ENCODE measurements around the gene SOX18.
A peak's percentile ranks its signal among the peaks of the same experiment; 100 is the strongest.
"Not testable (repeated sequence)": the region's sequence is repeated elsewhere in the genome, so short reads cannot be mapped to it uniquely, and the experiment has no call there.

Gene SOX18

GRCh38 chr20:64049060-64049877 is at the start of gene SOX18:
SOX18 (minus strand) TSS chr20:64049639; CDS start chr20:64049516, 123 bp downstream.
- DNase-seq (ENCODE audit: low spot score), result no peak

- no peak for DNase-seq (ENCODE audit: low spot score)
These were observed 49.1 kb upstream of the SOX18 start for GRCh38 chr20:64098471-64099013.

- no peak for DNase-seq (ENCODE audit: low spot score)
These were observed 47.1 kb upstream of the SOX18 start for GRCh38 chr20:64096535-64096934.

- no peak for DNase-seq (ENCODE audit: low spot score)
These were observed 46.5 kb upstream of the SOX18 start for GRCh38 chr20:64095927-64096326.

- DNase-seq (ENCODE audit: low spot score), result no peak
These were observed 46.0 kb upstream of the SOX18 start for GRCh38 chr20:64095455-64095854.

- DNase-seq (ENCODE audit: low spot score), result no peak
These were observed 43.6 kb upstream of the SOX18 start for GRCh38 chr20:64093013-64093503.

- DNase-seq (ENCODE audit: low spot score), result no peak
These were observed 43.0 kb upstream of the SOX18 start for GRCh38 chr20:64092258-64093012.

- no peak for DNase-seq (ENCODE audit: low spot score)
These were observed 42.3 kb upstream of the SOX18 start for GRCh38 chr20:64091770-64092169.

- no peak for DNase-seq (ENCODE audit: low spot score)
These were observed 41.9 kb upstream of the SOX18 start for GRCh38 chr20:64091340-64091739.

- DNase-seq (ENCODE audit: low spot score), result no peak
These were observed 40.7 kb upstream of the SOX18 start for GRCh38 chr20:64090165-64090564.

- DNase-seq (ENCODE audit: low spot score), result not testable (repeated sequence)
These were observed 39.1 kb upstream of the SOX18 start for GRCh38 chr20:64088586-64088985.

- not testable (repeated sequence) for DNase-seq (ENCODE audit: low spot score)
These were observed 37.9 kb upstream of the SOX18 start for GRCh38 chr20:64087226-64087825.

GRCh38 chr20:64086801-64087200 is 37.4 kb upstream of the SOX18 start:
- no peak for DNase-seq (ENCODE audit: low spot score)

- no peak for DNase-seq (ENCODE audit: low spot score)
These were observed 35.3 kb upstream of the SOX18 start for GRCh38 chr20:64084685-64085152.

GRCh38 chr20:64083804-64084684 is 34.6 kb upstream of the SOX18 start, which contains the start of gene LKAAEAR1:
LKAAEAR1 (minus strand) TSS chr20:64084398; CDS start chr20:64084219, 179 bp downstream.
- DNase-seq (ENCODE audit: low spot score), result no peak

- peak; percentile 84 for DNase-seq (ENCODE audit: low spot score)
These were observed 34.0 kb upstream of the SOX18 start for GRCh38 chr20:64083378-64083803.

- DNase-seq (ENCODE audit: low spot score), result no peak
These were observed 33.5 kb upstream of the SOX18 start for GRCh38 chr20:64082820-64083377.

- no peak for DNase-seq (ENCODE audit: low spot score)
These were observed 32.8 kb upstream of the SOX18 start for GRCh38 chr20:64082126-64082731.

- no peak for DNase-seq (ENCODE audit: low spot score)
These were observed 32.2 kb upstream of the SOX18 start for GRCh38 chr20:64081624-64081964.

Measured in left forelimb (tissue), 1 donor.